ENCODE results near the gene ZNF536. TPM values are rescaled to one million over a fixed set of nuclear protein-coding genes. Genes with fewer than 3 reads are reported as not detected.

ZNF536 gene
- polyA plus RNA-seq, 1 donor: 5.3 TPM

- H3K4me3 ChIP-seq (ENCODE audit: low read length): no peak overlapping the region
- no peaks in the 10 kb centered on the region for H3K9me3 ChIP-seq (ENCODE audit: control insufficient read depth, low read depth, low read length)
- H3K27me3 ChIP-seq (ENCODE audit: control insufficient read depth, insufficient read depth, low read length): peaks cover 2% of the 10 kb centered on the region
- no peaks in the 10 kb centered on the region for H3K36me3 ChIP-seq (ENCODE audit: control insufficient read depth, insufficient read depth, low read length)
- no peak overlapping the region for H3K27ac ChIP-seq (ENCODE audit: low read length)
- DNase-seq: no peak
- no peaks in the 10 kb centered on the region for H3K4me1 ChIP-seq (ENCODE audit: control insufficient read depth, insufficient read depth, low read length)
Observed at GRCh38 chr19:30598688-30599087, 226.5 kb downstream of the ZNF536 start.

GRCh38 chr19:30602661-30603350 lies 230.6 kb downstream of the ZNF536 start:
- DNase-seq: no peak
- no peaks in the 10 kb centered on the region for H3K36me3 ChIP-seq (ENCODE audit: control insufficient read depth, insufficient read depth, low read length)
- H3K4me3 ChIP-seq (ENCODE audit: low read length): no peak overlapping the region
- H3K27me3 ChIP-seq (ENCODE audit: control insufficient read depth, insufficient read depth, low read length): no peaks in the 10 kb centered on the region
- no CpG with 5 or more reads among the region's 10 CpGs for WGBS (ENCODE audit: insufficient coverage, low lambda C conversion rate)
- no peaks in the 10 kb centered on the region for H3K9me3 ChIP-seq (ENCODE audit: control insufficient read depth, low read depth, low read length)
- H3K27ac ChIP-seq (ENCODE audit: low read length): no peak overlapping the region
- H3K4me1 ChIP-seq (ENCODE audit: control insufficient read depth, insufficient read depth, low read length): no peaks in the 10 kb centered on the region

- H3K9me3 ChIP-seq (ENCODE audit: control insufficient read depth, low read depth, low read length): no peaks in the 10 kb centered on the region
- DNase-seq: no peak
- no peaks in the 10 kb centered on the region for H3K4me1 ChIP-seq (ENCODE audit: control insufficient read depth, insufficient read depth, low read length)
- H3K27ac ChIP-seq (ENCODE audit: low read length): no peak overlapping the region
- no peaks in the 10 kb centered on the region for H3K36me3 ChIP-seq (ENCODE audit: control insufficient read depth, insufficient read depth, low read length)
- no peaks in the 10 kb centered on the region for H3K27me3 ChIP-seq (ENCODE audit: control insufficient read depth, insufficient read depth, low read length)
- H3K4me3 ChIP-seq (ENCODE audit: low read length): no peak overlapping the region
- WGBS (ENCODE audit: insufficient coverage, low lambda C conversion rate): no CpG with 5 or more reads among the region's 6 CpGs
Observed at GRCh38 chr19:30604657-30605056, 232.5 kb downstream of the ZNF536 start.

GRCh38 chr19:30605333-30605732 lies 233.1 kb downstream of the ZNF536 start:
- no peak overlapping the region for H3K4me3 ChIP-seq (ENCODE audit: low read length)
- no peaks in the 10 kb centered on the region for H3K4me1 ChIP-seq (ENCODE audit: control insufficient read depth, insufficient read depth, low read length)
- H3K27ac ChIP-seq (ENCODE audit: low read length): no peak overlapping the region
- no peak for DNase-seq
- WGBS (ENCODE audit: insufficient coverage, low lambda C conversion rate): 100% methylated on average over 1 of the region's 3 CpGs
- no peaks in the 10 kb centered on the region for H3K27me3 ChIP-seq (ENCODE audit: control insufficient read depth, insufficient read depth, low read length)
- no peaks in the 10 kb centered on the region for H3K9me3 ChIP-seq (ENCODE audit: control insufficient read depth, low read depth, low read length)
- no peaks in the 10 kb centered on the region for H3K36me3 ChIP-seq (ENCODE audit: control insufficient read depth, insufficient read depth, low read length)

GRCh38 chr19:30606114-30607050 lies 234.2 kb downstream of the ZNF536 start:
- Histone ChIP-seq H3K4me3 (ENCODE audit: low read length) (no peak overlapping the region), H3K27ac (ENCODE audit: low read length) (no peak overlapping the region), H3K4me1 (ENCODE audit: control insufficient read depth, insufficient read depth, low read length) (no peaks in the 10 kb centered on the region), H3K9me3 (ENCODE audit: control insufficient read depth, low read depth, low read length) (no peaks in the 10 kb centered on the region), H3K27me3 (ENCODE audit: control insufficient read depth, insufficient read depth, low read length) (no peaks in the 10 kb centered on the region), H3K36me3 (ENCODE audit: control insufficient read depth, insufficient read depth, low read length) (no peaks in the 10 kb centered on the region)
- 80% methylated on average over 1 of the region's 8 CpGs for WGBS (ENCODE audit: insufficient coverage, low lambda C conversion rate)
- DNase-seq: no peak
